Stimulated activated CD4-positive, alpha-beta T cell treated with anti-CD3 and anti-CD28 coated beads, TNF-alpha, amount 100 ng/mL, for 24 hours (primary cell): ENCODE measurements around the gene C5AR1.
"Not testable (repeated sequence)": the region's sequence is repeated elsewhere in the genome, so short reads cannot be mapped to it uniquely, and the experiment has no call there.

ENCODE experiments used
- DNase-seq, 3 experiments: peaks; one replicate each; pipeline ENCODE4 v3.0.0-alpha.2; 2020; ENCODE audit warnings: low read depth in 3 of 3

The C5AR1 gene

DNA sequence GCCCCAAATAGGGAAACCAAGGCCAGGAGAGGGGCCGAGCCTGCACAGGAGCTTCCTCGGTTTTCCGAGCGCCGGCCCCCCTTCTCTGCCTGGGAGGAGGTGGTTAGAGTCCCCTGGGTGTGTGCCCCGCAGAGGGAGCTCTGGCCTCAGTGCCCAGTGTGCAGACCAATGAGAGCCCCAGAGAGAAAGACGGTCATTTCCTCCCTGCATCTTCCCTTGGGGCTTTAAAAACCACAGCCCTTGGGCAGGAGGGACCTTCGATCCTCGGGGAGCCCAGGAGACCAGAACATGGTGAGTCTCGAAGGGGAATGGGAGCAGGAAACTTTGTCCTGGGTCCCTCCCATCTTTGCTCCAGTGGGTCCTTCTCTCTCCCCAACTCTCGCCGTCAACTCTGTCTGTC, at the start of gene C5AR1:
C5AR1 (plus strand) TSS at position 254 of the 400 bp plus-strand sequence; CDS start at position 289, 35 bp downstream.
- no peak for DNase-seq

DNA sequence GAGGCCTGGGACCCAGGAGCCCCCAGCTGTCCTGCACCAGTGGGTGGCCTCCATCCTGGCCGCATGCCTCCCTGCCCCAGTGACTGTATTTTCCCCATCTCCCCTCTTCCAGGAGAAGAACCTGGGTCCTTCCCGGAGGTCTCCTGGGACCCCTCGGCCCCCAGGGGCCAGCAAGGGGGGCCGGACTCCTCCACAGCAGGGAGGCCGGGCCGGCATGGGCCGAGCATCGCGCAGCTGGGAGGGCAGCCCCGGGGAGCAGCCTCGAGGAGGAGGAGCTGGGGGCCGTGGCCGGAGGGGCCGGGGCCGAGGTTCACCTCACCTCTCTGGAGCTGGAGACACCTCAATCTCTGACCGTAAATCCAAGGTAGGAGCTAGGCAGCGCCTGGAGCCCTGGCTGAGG, 49.2 kb upstream of the C5AR1 start:
- no peak for DNase-seq

DNA sequence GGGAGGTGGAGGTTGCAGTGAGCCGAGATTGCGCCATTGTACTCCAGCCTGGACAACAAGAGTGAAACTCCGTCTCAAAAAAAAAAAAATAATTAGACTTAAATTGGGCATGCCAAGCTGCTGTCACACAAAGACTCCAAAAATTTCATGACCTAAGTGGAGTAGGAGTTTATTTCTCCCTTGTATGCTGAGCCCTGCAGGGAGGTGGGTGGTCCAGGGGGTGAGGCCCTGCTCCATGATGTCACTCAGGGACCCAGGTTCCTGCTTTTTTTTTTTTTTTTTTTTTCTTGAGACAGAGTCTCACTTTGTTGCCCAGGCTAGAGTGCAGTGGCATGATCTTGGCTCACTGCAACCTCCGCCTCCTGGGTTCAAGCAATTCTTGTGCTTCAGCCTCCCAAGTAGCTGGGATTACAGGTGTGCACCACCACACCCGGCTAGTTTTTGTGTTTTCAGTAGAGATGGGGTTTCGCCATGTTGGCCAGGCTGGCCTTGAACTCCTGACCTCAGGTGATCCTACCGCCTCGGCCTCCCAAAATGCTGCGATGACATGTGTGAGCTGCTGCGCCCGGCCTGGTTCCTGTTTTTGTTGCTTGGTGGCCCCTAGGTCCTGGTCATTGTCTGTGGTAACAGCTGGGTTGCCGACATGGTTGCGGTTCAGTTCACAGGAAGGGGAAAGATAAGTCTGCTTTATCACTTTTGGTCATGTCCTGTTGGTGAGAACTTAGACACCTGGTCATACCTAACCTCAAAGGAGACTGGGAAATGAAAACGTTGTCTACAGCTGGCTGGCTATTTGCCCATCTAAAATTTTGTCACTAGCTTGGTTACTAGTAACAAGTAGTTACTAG, 47.5 kb upstream of the C5AR1 start:
- DNase-seq = not testable (repeated sequence)

DNA sequence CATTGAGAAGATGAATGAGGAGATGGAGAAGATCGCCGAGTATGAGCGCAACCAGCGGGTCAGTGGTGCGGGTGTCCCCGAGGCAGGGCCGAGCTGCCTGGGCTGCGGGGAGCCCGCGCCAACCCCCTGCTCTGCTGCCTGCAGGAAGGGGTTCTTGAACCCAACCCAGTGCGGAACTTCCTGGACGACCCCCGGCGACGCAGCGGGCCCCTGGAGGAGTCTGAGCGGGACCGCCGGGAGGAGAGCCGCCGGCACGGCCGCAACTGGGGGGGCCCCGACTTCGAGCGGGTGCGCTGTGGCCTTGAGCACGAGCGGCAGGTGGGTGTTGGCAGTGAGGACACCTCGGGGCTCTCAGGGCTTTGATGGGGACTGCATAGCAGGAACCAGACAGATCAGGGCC, 45.0 kb upstream of the C5AR1 start:
- DNase-seq = no peak

DNA sequence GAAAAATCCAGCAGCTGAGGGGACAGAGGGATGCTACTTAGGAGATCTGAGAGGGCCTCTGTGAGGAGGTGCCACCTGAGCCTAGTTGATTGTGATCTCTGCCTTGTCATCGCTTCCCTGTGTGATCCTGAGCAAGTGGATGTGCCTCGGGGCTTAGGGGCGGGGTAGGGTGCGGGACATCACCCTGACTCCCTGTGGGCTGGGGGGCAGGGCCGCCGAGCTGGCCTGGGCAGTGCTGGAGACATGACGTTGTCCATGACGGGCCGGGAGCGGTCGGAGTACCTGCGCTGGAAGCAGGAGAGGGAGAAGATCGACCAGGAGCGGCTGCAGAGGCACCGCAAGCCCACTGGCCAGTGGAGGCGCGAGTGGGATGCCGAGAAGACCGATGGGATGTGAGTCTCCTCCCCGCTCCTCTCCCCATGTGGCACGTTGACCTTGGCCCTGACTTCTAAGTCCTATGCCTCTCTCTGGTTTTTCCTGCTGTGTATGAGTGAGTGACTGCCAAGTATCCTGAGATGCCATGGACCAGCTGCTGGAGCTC, 43.2 kb upstream of the C5AR1 start:
- DNase-seq = no peak

DNA sequence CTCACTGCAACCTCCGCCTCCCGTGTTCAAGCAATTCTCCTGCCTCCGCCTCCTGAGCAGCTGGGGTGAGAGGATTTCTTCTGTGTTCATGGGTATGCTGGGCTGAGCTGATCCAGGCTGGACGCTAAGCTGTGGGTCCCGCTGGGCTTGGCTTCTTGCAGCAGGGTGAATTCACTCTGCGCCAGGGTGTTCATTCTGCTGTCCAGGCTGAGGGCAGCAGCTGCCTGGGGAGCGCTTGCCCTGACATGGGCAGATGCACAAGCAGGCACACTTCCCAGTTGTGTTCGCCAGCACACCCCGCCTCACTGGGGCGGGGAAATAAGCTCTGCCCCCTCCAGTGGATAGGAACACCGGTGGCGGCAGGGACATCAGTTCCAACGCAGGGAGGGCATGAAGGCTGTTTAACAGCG, 42.3 kb upstream of the C5AR1 start:
- DNase-seq = no peak

DNA sequence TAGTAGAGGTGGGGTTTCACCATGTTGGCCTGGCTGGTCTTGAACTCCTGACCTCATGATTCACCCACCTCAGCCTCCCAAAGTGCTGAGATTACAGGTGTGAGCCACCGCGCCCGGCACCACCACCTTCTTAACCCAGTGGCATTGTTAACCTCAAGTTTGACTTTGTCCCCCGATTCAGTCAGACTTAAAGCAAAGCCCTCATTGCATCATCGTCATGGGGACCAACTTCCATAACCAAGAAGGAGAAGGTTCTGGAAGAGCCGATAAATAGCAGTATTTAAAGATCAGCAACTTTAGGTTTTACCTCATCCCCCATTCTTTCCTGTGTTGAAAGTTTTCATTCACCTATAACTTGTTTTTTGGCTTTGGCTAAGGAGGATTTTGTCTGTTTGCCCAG, 41.6 kb upstream of the C5AR1 start:
- no peak for DNase-seq

DNA sequence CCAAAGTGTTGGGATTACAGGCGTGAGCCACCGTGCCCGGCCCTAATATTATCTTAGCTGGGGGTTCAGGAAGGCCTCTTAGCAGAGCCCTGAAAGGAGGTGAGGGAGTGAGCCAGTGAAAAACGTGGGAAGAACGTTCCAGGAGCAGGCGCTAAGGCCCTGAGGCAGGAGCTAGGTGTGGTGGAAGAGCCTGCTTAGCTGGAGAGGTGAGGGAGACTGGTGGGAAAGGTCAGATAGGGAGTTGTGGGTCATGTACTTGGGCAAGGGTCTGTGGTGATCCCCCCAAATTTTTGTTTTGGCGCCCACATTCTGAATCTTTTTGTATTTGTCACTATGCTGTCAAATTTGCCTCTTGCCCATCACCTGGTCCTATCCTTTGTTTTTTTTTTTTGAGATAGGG, 40.1 kb upstream of the C5AR1 start:
- no peak for DNase-seq

DNA sequence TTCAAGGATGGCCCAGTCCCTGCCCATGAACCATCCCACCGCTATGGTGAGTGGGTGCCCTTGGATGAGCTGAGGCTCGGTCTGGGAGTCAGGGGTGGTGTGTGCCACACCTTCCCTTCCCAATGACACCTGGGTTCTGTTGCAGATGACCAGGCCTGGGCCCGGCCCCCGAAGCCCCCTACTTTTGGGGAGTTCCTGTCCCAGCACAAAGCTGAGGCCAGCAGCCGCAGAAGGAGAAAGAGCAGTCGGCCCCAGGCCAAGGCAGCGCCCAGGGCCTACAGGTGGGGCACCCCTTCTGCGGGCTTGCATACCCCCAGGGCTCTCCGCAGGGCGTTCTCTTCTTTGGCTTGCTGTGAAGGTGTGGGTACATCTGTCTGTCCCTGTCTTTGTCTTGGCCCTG, 39.3 kb upstream of the C5AR1 start:
- no peak for DNase-seq

DNA sequence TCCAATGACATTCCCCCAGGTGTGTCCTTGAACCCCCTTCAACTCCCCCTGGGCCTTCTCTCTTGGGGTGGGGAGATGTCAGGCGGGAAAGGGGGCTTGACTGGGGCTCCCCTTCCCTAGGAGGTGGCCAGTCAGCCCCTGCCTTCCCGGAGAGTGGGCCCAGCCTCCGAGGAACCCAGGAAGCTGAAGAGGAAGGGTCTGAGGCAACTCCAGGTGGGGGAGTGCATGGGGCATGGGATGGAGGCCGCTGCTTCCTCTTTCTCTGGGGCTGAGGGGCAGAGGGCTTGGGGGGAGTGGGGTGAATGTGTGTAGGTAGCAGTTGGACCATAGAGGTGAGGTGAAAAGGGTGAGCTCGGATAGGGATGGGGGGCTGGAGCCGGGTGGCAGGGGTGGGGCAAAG, 37.7 kb upstream of the C5AR1 start:
- no peak for DNase-seq

DNA sequence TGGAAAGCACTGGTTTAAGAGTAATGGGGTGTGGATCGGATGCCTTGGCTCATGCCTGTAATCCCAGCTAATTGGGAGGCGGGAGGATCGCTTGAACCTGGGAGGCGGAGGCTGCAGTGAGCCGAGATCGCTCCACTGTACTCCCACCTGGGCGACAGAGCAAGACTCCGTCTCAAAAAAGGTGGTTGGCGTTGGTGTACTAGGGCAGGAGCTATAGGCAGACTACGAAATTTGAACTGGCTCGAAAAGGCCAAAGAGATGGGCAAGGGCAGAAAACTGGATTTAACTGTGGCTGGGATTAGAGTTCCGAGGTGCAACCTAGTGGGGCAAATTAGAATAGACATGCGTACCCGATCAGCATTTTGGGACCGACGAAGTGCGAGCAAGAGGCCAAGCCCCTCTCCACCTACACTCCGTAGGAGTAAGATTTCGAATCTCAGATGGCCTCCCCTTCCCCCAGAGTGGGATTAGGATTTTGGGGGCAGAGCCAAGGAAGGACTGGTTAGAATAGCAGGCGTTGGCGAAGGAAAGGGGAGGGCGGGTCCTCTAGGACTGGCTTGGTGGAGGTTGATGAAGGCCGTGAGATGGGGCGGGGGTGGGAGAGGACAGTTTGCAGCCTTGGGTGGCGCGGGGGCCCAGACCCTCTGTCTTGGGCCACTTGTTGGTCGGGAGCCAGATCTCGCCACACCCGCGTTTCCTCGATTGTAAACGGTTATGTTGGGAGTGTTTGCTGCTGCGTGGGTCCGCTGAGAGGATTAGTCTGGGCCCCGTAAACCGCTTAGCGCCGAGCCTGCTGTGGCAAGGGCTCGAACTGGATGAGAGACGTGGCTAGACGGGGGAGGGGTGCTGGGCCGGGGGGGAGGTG, 37.0 kb upstream of the C5AR1 start:
- DNase-seq = no peak

DNA sequence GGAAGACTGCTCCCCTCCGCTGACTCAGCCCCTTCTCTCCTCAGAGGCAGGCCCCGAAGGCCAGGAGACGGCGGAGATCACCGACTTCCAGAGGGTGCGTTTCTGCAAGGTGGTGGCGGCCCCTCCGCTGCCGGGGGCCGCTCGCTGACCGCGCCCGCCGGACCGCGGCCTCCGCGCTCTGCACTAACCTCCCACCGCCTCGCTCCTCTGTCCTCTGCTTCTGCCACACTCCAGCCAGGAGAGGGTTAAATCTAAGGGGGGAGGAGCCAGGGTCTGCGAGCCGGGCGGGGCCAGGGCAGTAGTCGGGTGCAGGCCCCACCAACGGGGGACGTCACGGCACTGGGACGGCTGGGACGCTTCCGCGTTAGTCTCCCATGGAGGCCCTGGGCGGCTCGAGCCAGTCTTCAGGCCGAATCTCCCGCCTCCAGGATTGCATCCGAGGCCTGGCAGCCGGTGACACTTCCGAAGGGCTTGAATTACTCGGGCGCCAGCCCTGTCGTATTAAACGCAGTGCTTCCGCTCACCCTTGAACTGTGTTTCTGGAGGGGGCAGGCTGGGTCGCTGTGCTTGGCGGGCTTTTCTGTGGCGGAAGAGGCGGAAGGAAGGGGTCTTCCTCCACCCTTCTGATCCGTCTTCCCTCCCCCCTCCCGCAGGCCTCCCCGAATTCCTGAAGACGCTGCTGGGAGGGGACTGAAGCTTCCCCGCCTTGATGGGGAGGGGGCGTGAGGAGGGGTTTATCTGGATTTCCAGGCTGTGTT, 36.2 kb upstream of the C5AR1 start:
- DNase-seq = peak; percentile 70 to 91 (median 76)

DNA sequence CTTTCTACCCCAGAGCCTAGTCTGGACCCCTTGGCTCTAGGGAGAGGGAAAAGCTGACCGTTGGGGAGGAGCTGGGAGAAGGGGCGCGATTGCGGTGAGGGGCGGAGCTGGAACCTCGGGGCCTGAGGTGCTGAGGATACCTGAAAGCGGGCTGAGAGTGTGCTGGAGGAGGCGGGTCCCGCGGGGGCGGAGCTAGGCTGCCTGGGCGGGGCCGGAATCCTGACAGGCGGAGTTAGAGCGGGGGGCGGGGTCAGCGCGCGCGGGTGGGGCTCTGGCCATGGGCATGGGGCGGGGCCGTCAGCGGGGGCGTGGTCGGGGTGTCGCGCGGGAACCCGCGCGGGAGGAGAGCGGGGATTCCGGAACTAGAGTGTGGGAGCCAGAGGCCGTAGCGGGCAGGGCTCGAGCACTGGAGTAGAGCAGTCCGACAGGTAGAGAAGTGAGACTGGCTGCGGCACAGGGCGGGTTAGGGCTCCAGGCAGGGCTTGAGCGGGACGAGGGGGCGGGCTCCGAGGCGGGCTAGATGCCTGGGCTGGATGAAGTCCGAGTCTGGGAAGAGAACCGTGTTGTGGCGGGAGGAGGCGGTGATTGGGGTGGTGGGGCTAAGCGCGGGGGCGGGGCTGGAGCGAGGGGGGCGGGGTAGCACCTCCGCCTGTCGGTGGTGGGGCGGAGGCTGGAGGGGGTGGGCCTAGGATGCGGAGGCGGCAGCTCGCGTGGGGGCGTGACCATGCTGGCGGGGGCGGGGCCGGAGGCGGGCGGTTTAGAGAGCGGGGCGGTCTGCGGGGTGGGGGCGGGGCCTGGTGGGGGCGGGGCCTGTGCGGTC, 35.4 kb upstream of the C5AR1 start, which contains the start of gene INAFM1:
INAFM1 (plus strand) TSS at position 815 of the 820 bp plus-strand sequence. CDS start 35 bp downstream, outside the sequence.
- peak; percentile 99 for DNase-seq

DNA sequence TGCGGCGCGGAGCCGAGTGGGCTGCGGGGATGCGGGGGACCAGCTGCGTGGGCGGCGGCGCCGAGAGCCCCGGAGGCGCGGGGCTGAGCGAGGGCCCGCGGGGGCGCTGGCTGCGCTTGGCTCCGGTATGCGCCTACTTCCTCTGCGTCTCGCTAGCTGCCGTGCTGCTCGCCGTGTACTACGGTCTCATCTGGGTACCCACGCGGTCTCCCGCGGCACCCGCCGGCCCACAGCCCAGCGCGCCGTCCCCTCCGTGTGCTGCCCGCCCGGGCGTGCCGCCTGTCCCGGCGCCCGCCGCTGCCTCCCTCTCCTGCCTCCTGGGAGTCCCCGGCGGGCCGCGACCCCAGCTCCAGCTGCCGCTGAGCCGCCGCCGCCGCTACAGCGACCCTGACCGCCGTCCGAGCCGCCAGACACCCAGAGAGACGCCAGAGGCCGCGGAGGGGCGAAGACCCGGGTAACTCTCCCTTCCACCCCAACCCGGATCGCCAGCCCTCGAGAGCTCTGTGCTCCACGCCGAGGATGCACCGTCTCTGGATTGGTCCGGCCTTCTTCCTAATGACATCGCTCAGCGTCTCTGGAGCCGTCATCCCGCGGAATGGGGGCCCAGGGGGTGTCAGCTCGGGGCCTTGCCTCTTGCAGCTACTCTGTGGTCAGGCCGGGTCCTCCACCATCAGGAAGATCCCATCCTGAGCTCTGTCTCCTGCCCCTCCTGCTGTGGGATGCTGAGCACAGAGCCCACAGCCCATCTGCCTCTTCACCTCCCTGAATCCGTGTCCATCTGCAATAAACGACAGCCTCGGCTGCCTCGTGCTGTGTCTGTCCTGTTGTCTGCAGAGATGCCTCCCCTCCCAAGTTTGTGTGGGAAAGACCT, 34.5 kb upstream of the C5AR1 start:
- DNase-seq = no peak

DNA sequence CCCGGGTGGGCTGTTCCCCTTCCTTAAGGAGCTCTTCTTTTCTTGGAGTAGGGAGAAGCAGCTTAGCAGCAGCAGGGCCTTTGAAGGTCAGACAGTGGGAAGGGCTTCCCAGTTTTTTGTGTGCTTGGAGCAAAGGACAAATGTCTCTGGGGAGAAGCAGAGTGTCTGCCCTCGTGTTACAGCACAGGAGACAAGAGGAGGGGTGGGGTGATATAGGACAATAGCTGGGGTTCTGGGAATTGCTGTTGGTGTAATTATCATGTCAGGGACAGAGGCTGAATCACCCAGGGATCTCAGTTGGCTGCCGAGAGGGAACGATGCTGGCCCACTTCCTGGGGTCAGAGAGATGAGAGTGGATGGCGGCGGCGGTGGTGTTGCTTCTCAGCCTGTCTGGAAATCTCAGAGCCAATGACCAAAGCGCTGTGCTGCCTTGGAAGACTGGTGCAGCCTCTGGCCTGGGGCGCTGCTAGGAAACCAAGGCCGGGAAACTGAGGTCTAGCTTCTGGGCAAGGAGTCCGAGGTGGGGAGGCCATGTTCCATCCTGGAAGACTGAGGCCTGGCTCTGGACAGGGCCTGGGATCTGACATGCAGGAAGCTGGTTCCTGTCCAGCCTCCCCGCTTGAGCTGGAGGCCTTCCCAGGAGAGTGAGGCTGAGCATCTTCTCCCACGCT, 33.7 kb upstream of the C5AR1 start:
- no peak for DNase-seq

DNA sequence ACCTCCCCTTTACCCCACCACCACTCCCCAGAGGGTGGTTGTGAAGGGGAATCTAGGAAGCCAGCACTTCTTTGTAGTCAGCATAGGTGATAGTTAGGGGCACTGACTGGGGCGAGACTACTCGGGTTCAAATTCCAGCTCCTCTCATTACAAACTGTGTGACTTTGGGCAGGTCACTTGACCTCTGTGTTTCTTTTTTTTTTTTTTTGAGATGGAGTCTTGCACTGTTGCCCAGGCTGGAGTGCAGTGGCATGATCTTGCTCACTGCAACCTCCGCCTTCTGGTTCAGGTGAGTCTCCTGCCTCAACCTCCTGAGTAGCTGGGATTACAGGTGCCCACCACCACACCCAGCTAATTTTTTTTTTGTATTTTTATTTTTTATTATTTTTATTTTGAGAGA, 33.1 kb upstream of the C5AR1 start:
- not testable (repeated sequence) for DNase-seq

DNA sequence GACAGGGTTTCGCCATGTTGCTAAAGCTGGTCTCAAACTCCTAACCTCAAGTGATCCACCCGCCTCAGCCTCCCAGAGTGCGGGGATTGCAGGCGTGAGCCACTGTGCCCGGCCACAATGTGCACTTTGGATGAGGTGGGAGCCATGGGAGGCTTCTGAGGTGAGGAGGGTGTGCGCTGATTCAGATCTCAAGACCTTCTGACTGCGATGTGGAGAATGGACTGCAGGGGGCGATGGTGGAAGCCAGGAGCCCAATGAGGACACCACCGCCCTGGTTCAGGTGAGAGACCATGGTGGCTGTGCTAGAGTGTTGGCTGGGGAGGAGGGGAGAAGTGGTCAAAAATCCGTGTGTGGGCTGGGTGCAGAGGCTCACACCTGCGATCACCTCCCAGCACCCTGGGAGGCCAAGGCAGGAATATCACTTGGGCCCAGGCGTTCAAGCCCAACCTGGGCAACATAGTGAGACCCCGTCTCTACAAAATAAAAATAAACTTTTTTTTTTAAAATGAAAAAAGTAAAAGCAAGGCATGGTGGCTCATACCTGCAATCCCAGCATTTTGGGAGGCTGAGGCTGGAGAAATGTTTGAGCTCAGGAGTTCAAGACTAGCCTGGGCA, 29.4 kb upstream of the C5AR1 start:
- peak in 1 of 3 experiments; percentile 68 for DNase-seq

DNA sequence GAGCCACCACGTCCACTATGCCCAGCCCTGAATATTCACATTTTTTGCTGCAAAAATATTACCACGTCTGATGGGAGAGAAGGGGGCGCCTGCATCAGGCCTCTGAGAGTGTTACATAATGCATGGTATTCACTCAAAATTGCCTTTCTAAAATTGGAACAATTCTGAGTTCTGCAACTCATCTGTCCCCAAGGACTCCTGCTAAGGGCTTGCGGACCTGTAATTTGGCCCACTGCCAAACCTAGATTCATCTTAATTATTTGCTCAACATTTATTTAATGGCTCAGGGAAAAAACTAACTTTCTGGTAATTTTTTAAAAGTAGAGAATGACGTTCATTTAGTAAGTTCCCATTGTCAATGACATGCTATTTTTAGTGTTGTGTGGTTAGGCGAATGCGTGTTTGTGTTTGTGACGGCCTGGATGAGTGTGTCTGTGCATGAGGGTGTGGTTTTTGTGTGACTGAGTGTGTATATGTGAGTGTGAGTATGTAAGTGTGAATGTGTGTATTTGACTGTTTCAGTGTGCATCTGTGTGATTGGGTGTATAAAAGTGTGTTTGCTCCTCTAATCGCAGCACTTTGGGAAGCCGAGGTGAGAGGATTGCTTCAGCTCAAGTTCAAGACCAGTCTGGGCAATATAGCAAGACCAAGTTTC, 26.1 kb upstream of the C5AR1 start:
- DNase-seq = no peak
